B cell (primary cell): ENCODE measurements around the gene FBXO42. TPM values are rescaled to one million over a fixed set of nuclear protein-coding genes. Genes with fewer than 3 reads are reported as not detected.

Experiments
- ATAC-seq: fragments of 200-7000 bp; cut with Tn5 transposase; one replicate; pipeline ENCODE4 v1.10.0; 2021; ENCODE audit warnings: low read depth, mild to moderate bottlenecking, moderate number of reproducible peaks, moderate library complexity
- CTCF ChIA-PET: fragments of 350-600 bp; sonication (Branson Sonifier 250); formaldehyde crosslinking; loops from one replicate; lab custom pipeline; 2021; ENCODE audit warnings: antibody characterized with exemption, inconsistent platforms; lab: Charles Lee
- POLR2A ChIA-PET: fragments of 350-600 bp; sonication (Branson Sonifier 250); formaldehyde crosslinking; loops from one replicate; lab custom pipeline; 2021; ENCODE audit warnings: antibody characterized with exemption; lab: Charles Lee
- DNase-seq: peaks from one replicate; pipeline ENCODE4 v3.0.0; 2013
- H2AFZ ChIP-seq: 2 replicates; pipeline ENCODE4 v1.6.1; 2012; ENCODE audit warnings: mild to moderate bottlenecking, low read depth, low read length; ENCODE audit not compliant: insufficient read depth, poor library complexity, severe bottlenecking
- H3K27ac ChIP-seq, 2 donors: 1 replicate in 1 of 2; 2 replicates in 1 of 2; pipeline ENCODE4 v1.5.1; 2012 to 2013; ENCODE audit warnings: low read length in 2 of 2, mild to moderate bottlenecking in 2 of 2, moderate library complexity in 1 of 2
- H3K27me3 ChIP-seq, 4 experiments: fragments of 200-600 bp in 1 of 4; sonication (generic) in 1 of 4; replicated peaks in 1 of 4; 1 replicate in 2 of 4; 2 replicates in 2 of 4; pipeline versions ENCODE4 v1.6.1 to v1.7.0; 2013 to 2016; ENCODE audit warnings: low read length in 3 of 4, mild to moderate bottlenecking in 2 of 4, mixed read lengths in 1 of 4, moderate library complexity in 1 of 4; ENCODE audit not compliant: insufficient read depth in 4 of 4, control insufficient read depth in 3 of 4; ENCODE audit errors: control extremely low read depth in 1 of 4
- H3K36me3 ChIP-seq, 2 experiments: replicated peaks in 1 of 2; 1 replicate in 1 of 2; 2 replicates in 1 of 2; pipeline versions ENCODE4 v1.6.1 to v1.7.1; 2013; ENCODE audit warnings: low read length in 1 of 2; ENCODE audit not compliant: insufficient read depth in 2 of 2, control insufficient read depth in 1 of 2; ENCODE audit errors: control extremely low read depth in 1 of 2, extremely low read depth in 1 of 2
- H3K4me1 ChIP-seq, 2 donors: fragments of 200-600 bp in 1 of 2; sonication (generic) in 1 of 2; 1 replicate in 1 of 2; 2 replicates in 1 of 2; pipeline versions ENCODE4 v1.5.1 to v1.6.1; 2013 to 2017; ENCODE audit warnings: low read length in 2 of 2; ENCODE audit not compliant: control insufficient read depth in 2 of 2, insufficient read depth in 2 of 2
- H3K4me2 ChIP-seq: replicated peaks from 2 replicates; pipeline ENCODE3; 2012; ENCODE audit warnings: mild to moderate bottlenecking, low read depth, low read length; ENCODE audit not compliant: poor library complexity, severe bottlenecking
- H3K4me3 ChIP-seq, 5 experiments: fragments of 200-600 bp in 1 of 5; sonication (generic) in 1 of 5; 1 replicate in 3 of 5; 2 replicates in 2 of 5; pipeline versions ENCODE4 v1.5.1 to v1.7.0; 2011 to 2016; ENCODE audit warnings: low read length in 4 of 5, mild to moderate bottlenecking in 4 of 5, low read depth in 2 of 5, control low read depth in 1 of 5, moderate library complexity in 1 of 5; ENCODE audit not compliant: insufficient read depth in 1 of 5; ENCODE audit errors: control extremely low read depth in 1 of 5, extremely low read depth in 1 of 5
- H3K79me2 ChIP-seq: fragments of 200-600 bp; sonication (generic); one replicate; pipeline ENCODE4 v1.6.0; 2016; ENCODE audit warnings: low read length; ENCODE audit not compliant: control insufficient read depth, insufficient read depth
- H3K9ac ChIP-seq: fragments of 200-600 bp; sonication (generic); 2 replicates; pipeline ENCODE4 v1.6.1; 2017; ENCODE audit warnings: mild to moderate bottlenecking, low read length, moderate library complexity
- H3K9me3 ChIP-seq, 3 donors: one replicate each; pipeline versions ENCODE4 v1.6.1 to v1.7.1; 2013; ENCODE audit warnings: low read length in 2 of 3; ENCODE audit not compliant: control insufficient read depth in 2 of 3, insufficient read depth in 1 of 3; ENCODE audit errors: control extremely low read depth in 1 of 3
- H4K20me1 ChIP-seq: 2 replicates; pipeline ENCODE4 v1.6.0; 2012; ENCODE audit warnings: mild to moderate bottlenecking, low read length; ENCODE audit not compliant: insufficient read depth, control insufficient read depth, poor library complexity, severe bottlenecking
- H3K27ac Mint-ChIP-seq: one replicate; pipeline ENCODE4 v1.8.0; 2021; ENCODE audit warnings: mixed read lengths
- H3K27me3 Mint-ChIP-seq: one replicate; pipeline ENCODE4 v1.8.0; 2021; ENCODE audit warnings: mixed read lengths
- H3K4me1 Mint-ChIP-seq: one replicate; pipeline ENCODE4 v1.8.0; 2021; ENCODE audit warnings: mixed read lengths
- H3K4me3 Mint-ChIP-seq: one replicate; pipeline ENCODE4 v1.8.0; 2021; ENCODE audit warnings: mixed read lengths
- H3K9me3 Mint-ChIP-seq: one replicate; pipeline ENCODE4 v1.8.0; 2022; ENCODE audit warnings: mixed read lengths; ENCODE audit not compliant: insufficient read depth
- EZH2 ChIP-seq: IDR thresholded peaks from 2 replicates; pipeline ENCODE4 v1.6.1; 2012; ENCODE audit warnings: borderline replicate concordance, low read depth, mild to moderate bottlenecking, moderate library complexity, low read length; ENCODE audit not compliant: insufficient read depth, poor library complexity, severe bottlenecking
- WGBS: methylation state at CpG from one replicate; pipeline ENCODE4 v1.1.5; 2013; ENCODE audit warnings: missing lambda C conversion rate; ENCODE audit not compliant: insufficient coverage; 5-methylcytosine and 5-hydroxymethylcytosine counted together
- intact Hi-C: fragments of 100-400 bp; cut with micrococcal nuclease; formaldehyde crosslinking; loops from one replicate; pipeline ENCODE4 v1.10.0; 2022
- polyA plus RNA-seq: library from polyadenylated mRNA; depleted of rRNA; stranded (reverse); fragments of >200 nt; gene quantifications from 2 replicates; pipeline ENCODE4 v1.2.3, GENCODE V29; 2012
- total RNA-seq, 2 donors: library from RNA; stranded (reverse); fragments of 120-200 nt in 1 of 2; gene quantifications; 1 replicate in 1 of 2; 2 replicates in 1 of 2; pipeline versions ENCODE4 v1.2.3 to v1.2.4, GENCODE V29; 2013 to 2022
- TF ChIP-seq, protein P1 (sequence below): fragments of 200-600 bp; IDR thresholded peaks from one replicate; pipeline ENCODE4 v1.8.0; 2022; ENCODE audit warnings: antibody characterized with exemption, mild to moderate bottlenecking

The FBXO42 gene
- total and polyA plus RNA-seq, 2 donors (not counting 1 experiment from before 2014, with no cell fraction given), result 17.2 to 33.1 TPM

DNA sequence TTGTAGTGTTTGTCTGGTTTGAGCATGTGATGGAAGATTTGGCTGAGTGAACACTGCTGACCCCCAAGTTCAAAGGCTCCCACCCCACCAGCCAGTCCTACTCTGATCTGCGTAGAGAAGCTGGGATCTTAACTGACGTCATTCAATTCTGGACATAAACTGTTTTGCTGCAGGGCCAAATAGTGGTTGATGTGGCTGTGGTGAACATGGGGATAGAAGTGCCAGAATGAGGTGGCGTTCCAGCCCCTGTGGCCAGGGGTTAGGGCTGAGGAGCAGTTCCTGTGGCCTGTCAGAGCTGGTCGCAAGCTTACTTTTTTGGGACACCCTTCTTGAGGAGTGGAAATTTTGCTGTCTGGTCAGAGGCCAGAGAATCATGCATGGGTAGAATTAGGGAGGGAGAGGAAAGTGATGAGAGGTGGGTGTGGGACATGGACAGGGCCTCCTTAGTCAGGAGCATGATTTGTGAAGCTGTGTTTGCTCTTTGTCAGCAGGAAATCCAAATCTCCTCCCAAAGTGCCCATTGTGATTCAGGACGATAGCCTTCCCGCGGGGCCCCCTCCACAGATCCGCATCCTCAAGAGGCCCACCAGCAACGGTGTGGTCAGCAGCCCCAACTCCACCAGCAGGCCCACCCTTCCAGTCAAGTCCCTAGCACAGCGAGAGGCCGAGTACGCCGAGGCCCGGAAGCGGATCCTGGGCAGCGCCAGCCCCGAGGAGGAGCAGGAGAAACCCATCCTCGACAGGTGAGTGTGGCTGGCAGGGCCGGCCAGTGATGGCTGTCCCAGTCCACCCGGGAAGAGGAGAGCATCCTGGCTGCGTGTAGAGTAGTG is 40.7 kb upstream of the FBXO42 start:
- TF ChIP-seq, protein P1, sequence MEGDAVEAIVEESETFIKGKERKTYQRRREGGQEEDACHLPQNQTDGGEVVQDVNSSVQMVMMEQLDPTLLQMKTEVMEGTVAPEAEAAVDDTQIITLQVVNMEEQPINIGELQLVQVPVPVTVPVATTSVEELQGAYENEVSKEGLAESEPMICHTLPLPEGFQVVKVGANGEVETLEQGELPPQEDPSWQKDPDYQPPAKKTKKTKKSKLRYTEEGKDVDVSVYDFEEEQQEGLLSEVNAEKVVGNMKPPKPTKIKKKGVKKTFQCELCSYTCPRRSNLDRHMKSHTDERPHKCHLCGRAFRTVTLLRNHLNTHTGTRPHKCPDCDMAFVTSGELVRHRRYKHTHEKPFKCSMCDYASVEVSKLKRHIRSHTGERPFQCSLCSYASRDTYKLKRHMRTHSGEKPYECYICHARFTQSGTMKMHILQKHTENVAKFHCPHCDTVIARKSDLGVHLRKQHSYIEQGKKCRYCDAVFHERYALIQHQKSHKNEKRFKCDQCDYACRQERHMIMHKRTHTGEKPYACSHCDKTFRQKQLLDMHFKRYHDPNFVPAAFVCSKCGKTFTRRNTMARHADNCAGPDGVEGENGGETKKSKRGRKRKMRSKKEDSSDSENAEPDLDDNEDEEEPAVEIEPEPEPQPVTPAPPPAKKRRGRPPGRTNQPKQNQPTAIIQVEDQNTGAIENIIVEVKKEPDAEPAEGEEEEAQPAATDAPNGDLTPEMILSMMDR, result no peak
- TF ChIP-seq EZH2, result no peak
- WGBS, result 93% methylated on average over 20 of the region's 21 CpGs
- Histone ChIP-seq H3K4me3 (no peak overlapping the region), H3K4me2 (no peak overlapping the region), H3K79me2 (peaks cover 63% of the 10 kb centered on the region), H3K4me1 (peaks cover 23 to 32% of the 10 kb centered on the region in 2 donors), H3K36me3 (peaks cover 2 to 62% of the 10 kb centered on the region in 2 experiments), H4K20me1 (peaks cover 90% of the 10 kb centered on the region), H3K27ac (no peak overlapping the region), H3K9me3 (no peaks in the 10 kb centered on the region), H3K27me3 (no peaks in the 10 kb centered on the region), H3K9ac (no peak overlapping the region), H2AFZ (no peak overlapping the region)
- intact Hi-C loops, result no loop called here
- ChIA-PET CTCF (no interaction called here), POLR2A (interaction anchor here (0.6 kb wide), 1 partner anchor 12 kb away, joined by 3 read pairs; no protein-coding TSS in a partner anchor)
- no peak overlapping the region for H3K27ac Mint-ChIP-seq
- no peak overlapping the region for H3K4me3 Mint-ChIP-seq
- no peak for ATAC-seq
- H3K27me3 Mint-ChIP-seq, result no peaks in the 10 kb centered on the region
- peaks cover 40% of the 10 kb centered on the region for H3K4me1 Mint-ChIP-seq
- DNase-seq, result no peak
- H3K9me3 Mint-ChIP-seq, result no peaks in the 10 kb centered on the region

DNA sequence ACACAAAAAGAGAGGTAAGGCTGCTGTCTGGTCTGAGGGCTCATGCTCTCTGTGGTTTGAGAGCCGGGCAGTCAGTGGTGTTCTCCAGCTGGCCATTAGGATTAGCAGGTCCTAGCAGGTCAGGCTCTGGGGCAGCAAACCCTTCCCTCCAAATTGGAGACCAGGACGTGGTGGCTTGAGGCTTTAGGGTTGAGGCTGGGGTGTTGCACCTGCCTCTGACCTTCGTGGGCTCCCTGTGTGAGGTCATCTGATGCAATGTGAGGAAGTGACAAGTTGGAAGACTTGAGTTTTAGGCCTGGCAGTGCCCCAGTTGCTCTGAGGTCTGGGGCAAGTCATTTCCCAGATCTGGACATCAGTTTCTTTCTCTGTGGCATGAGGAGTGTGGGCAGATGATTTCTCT is 39.1 kb upstream of the FBXO42 start:
- no peak for ATAC-seq
- 60% methylated on average over 3 of the region's 3 CpGs for WGBS
- peaks cover 2 to 48% of the 10 kb centered on the region in 2 experiments for H3K36me3 ChIP-seq
- no peak overlapping the region for H3K9ac ChIP-seq
- no peak for DNase-seq
- H3K27me3 ChIP-seq, result no peaks in the 10 kb centered on the region
- H4K20me1 ChIP-seq, result peaks cover 95% of the 10 kb centered on the region
- H3K27me3 Mint-ChIP-seq, result no peaks in the 10 kb centered on the region
- H3K27ac ChIP-seq, result peak overlapping the region; percentile 16 to 27
- H3K4me1 Mint-ChIP-seq, result peaks cover 53% of the 10 kb centered on the region
- H3K4me2 ChIP-seq, result no peak overlapping the region
- peaks cover 75% of the 10 kb centered on the region for H3K79me2 ChIP-seq
- H3K27ac Mint-ChIP-seq, result no peak overlapping the region
- ChIA-PET POLR2A (no interaction called here), CTCF (no interaction called here)
- peaks cover 38 to 47% of the 10 kb centered on the region in 2 donors for H3K4me1 ChIP-seq
- H3K4me3 ChIP-seq, result no peak overlapping the region
- no peaks in the 10 kb centered on the region for H3K9me3 ChIP-seq
- TF ChIP-seq, protein P1, result no peak
- TF ChIP-seq EZH2, result no peak
- no peak overlapping the region for H2AFZ ChIP-seq
- H3K4me3 Mint-ChIP-seq, result no peak overlapping the region
- intact Hi-C loops, result no loop called here
- no peaks in the 10 kb centered on the region for H3K9me3 Mint-ChIP-seq
